GM12878 (cell line): ENCODE results near the gene VARS1. TPM values are rescaled to one million over a fixed set of nuclear protein-coding genes. Genes with fewer than 3 reads are reported as not detected.

Experiments
- ATAC-seq: fragments of 200-7000 bp; cut with Tn5 transposase; 3 replicates; pipeline ENCODE4 v1.9.1; 2020; ENCODE audit warnings: mild to moderate bottlenecking, moderate library complexity
- BruUV-seq: library from RNA; stranded (reverse); fragments of 400-500 nt; replicated peaks from 2 replicates; lab custom pipeline; 2021; lab: Mats Ljungman, UMichigan
- CTCF ChIA-PET: fragments of 300-600 bp; sonication (Branson Sonifier 250); formaldehyde crosslinking; extraction: SDS; loops from one replicate; lab custom pipeline; 2021; ENCODE audit warnings: inconsistent platforms; lab: Yijun Ruan, JAX
- POLR2A ChIA-PET: fragments of 350-600 bp; formaldehyde crosslinking; extraction: SDS; loops from one replicate; lab custom pipeline; 2021; ENCODE audit warnings: inconsistent platforms; lab: Charles Lee
- RAD21 ChIA-PET: fragments of 300-600 bp; sonication (Branson Sonifier 250); formaldehyde crosslinking; loops from one replicate; lab custom pipeline; 2023; ENCODE audit warnings: antibody characterized with exemption; ENCODE audit not compliant: unreplicated experiment; lab: Charles Lee
- SMC1A ChIA-PET: fragments of 300-600 bp; sonication (Branson Sonifier 250); formaldehyde crosslinking; loops from one replicate; lab custom pipeline; 2023; ENCODE audit not compliant: unreplicated experiment, uncharacterized antibody; lab: Charles Lee
- DNase-seq: peaks from one replicate; pipeline ENCODE4 v3.0.0-alpha.2; 2011; ENCODE audit warnings: low read depth, low spot score
- FAIRE-seq: peaks from 3 replicates; lab custom pipeline; 2011; peaks lifted over from hg19 to GRCh38; lab: Jason Lieb, UNC
- H2AFZ ChIP-seq: 2 replicates; pipeline ENCODE4 v1.6.0; 2011; ENCODE audit warnings: low read depth, low read length, control low read depth; ENCODE audit not compliant: control insufficient read depth
- H3K27ac ChIP-seq: 2 replicates; pipeline ENCODE4 v1.5.1; 2011; ENCODE audit warnings: control low read depth; ENCODE audit not compliant: control insufficient read depth, insufficient read depth
- H3K27me3 ChIP-seq, 2 experiments: replicated peaks in 1 of 2; 2 replicates each; pipeline versions ENCODE4 v1.6.0 to v1.6.1; 2011; ENCODE audit warnings: low read length in 1 of 2; ENCODE audit not compliant: control insufficient read depth in 2 of 2, insufficient read depth in 2 of 2
- H3K36me3 ChIP-seq, 2 experiments: 2 replicates each; pipeline ENCODE4 v1.5.1; 2011; ENCODE audit warnings: low read length in 1 of 2; ENCODE audit not compliant: control insufficient read depth in 2 of 2, insufficient read depth in 2 of 2
- H3K4me1 ChIP-seq: 2 replicates; pipeline ENCODE4 v1.6.1; 2011; ENCODE audit warnings: mild to moderate bottlenecking, low read length, moderate library complexity, mixed read lengths; ENCODE audit not compliant: control insufficient read depth, insufficient read depth
- H3K4me2 ChIP-seq: 2 replicates; pipeline ENCODE4 v1.6.0; 2011; ENCODE audit warnings: control low read depth; ENCODE audit not compliant: control insufficient read depth, insufficient read depth
- H3K4me3 ChIP-seq: fragments of 200-600 bp; sonication (generic); 2 replicates; pipeline ENCODE4 v1.5.1; 2016
- H3K79me2 ChIP-seq: 2 replicates; pipeline ENCODE4 v1.6.0; 2011; ENCODE audit warnings: low read length; ENCODE audit not compliant: control insufficient read depth, insufficient read depth
- H3K9ac ChIP-seq: 2 replicates; pipeline ENCODE4 v1.8.0; 2011; ENCODE audit warnings: low read length, control low read depth, mixed read lengths; ENCODE audit not compliant: control insufficient read depth, insufficient read depth
- H3K9me3 ChIP-seq: replicated peaks from 3 replicates; pipeline ENCODE4 v1.5.1; 2011; ENCODE audit warnings: mild to moderate bottlenecking, low read length; ENCODE audit not compliant: control insufficient read depth, insufficient read depth
- H4K20me1 ChIP-seq: 2 replicates; pipeline ENCODE4 v1.6.0; 2011; ENCODE audit not compliant: control insufficient read depth, insufficient read depth
- FOXK2 ChIP-seq: fragments of 450-650 bp; IDR thresholded peaks from 2 replicates; pipeline ENCODE4 v1.6.1; 2017; ENCODE audit warnings: mild to moderate bottlenecking, moderate library complexity
- MEF2A ChIP-seq: IDR thresholded peaks from 2 replicates; pipeline ENCODE4 v1.6.1; 2011; ENCODE audit warnings: low read depth, mild to moderate bottlenecking, low read length, moderate library complexity; ENCODE audit not compliant: insufficient read depth
- MLLT1 ChIP-seq: fragments of 450-650 bp; IDR thresholded peaks from 2 replicates; pipeline ENCODE4 v1.6.1; 2016; ENCODE audit warnings: mild to moderate bottlenecking
- MYB ChIP-seq: fragments of 150-350 bp; IDR thresholded peaks from 2 replicates; pipeline ENCODE4 v1.6.1; 2014; ENCODE audit warnings: mild to moderate bottlenecking, low read depth, low read length, borderline replicate concordance
- NBN ChIP-seq: fragments of 450-650 bp; IDR thresholded peaks from 2 replicates; pipeline ENCODE4 v1.6.1; 2016
- POLR2AphosphoS5 ChIP-seq: IDR thresholded peaks from 2 replicates; pipeline ENCODE4 v1.6.1; 2011; ENCODE audit warnings: mild to moderate bottlenecking, low read length, inconsistent platforms
- POU2F2 ChIP-seq: IDR thresholded peaks from 3 replicates; pipeline ENCODE4 v1.6.1; 2011; ENCODE audit warnings: low read depth, mild to moderate bottlenecking, low read length, borderline replicate concordance
- SMAD5 ChIP-seq: IDR thresholded peaks from 2 replicates; pipeline ENCODE4 v1.6.1; 2016; ENCODE audit warnings: antibody characterized with exemption, low read depth
- TAF1 ChIP-seq: IDR thresholded peaks from 2 replicates; pipeline ENCODE4 v1.6.1; 2011; ENCODE audit warnings: mild to moderate bottlenecking, low read depth, low read length, borderline replicate concordance
- WGBS: methylation state at CpG from one replicate; pipeline ENCODE4 v1.1.6; 2016; ENCODE audit warnings: low lambda C conversion rate; ENCODE audit not compliant: insufficient replicate concordance, insufficient coverage; ENCODE audit errors: missing lambda C conversion rate; 5-methylcytosine and 5-hydroxymethylcytosine counted together
- in situ Hi-C: fragments of 300-500 bp; cut with MboI; formaldehyde crosslinking; loops from 9 replicates; pipeline ENCODE4 v1.14.3; 2018; ENCODE audit warnings: mixed read lengths
- intact Hi-C: fragments of 100-400 bp; cut with micrococcal nuclease; formaldehyde crosslinking; loops from one replicate; pipeline ENCODE4 v1.14.2; 2022; ENCODE audit not compliant: unreplicated experiment
- polyA plus RNA-seq, 11 experiments: library from polyadenylated mRNA; depleted of rRNA in 4 of 11; unstranded in 6 of 11; stranded (reverse) in 5 of 11; fragments of >200 nt; fragmentation: Nextera tagmentation in 4 of 11; fragmentation: Illumina TruSeq in 1 of 11; extraction: Ambion mirVana in 4 of 11; extraction: Trizol in 1 of 11; gene quantifications; 1 replicate in 1 of 11; 2 replicates in 10 of 11; pipeline versions ENCODE4 v1.2.1 to v1.2.3, GENCODE V29; 2011 to 2016; ENCODE audit warnings: inconsistent platforms in 2 of 11, missing spikeins in 2 of 11, low read depth in 1 of 11
- total RNA-seq, 4 experiments: library from RNA; depleted of rRNA in 3 of 4; stranded (reverse); fragments of >200 nt in 3 of 4; fragmentation: Illumina TruSeq in 1 of 4; extraction: Trizol in 1 of 4; gene quantifications; 2 replicates each; pipeline versions ENCODE4 v1.2.1 to v1.2.3, GENCODE V29; 2013 to 2021
- TF ChIP-seq, protein P1 (sequence below): fragments of 450-650 bp; IDR thresholded peaks from 2 replicates; pipeline ENCODE4 v1.6.1; 2017; ENCODE audit warnings: low read depth, mild to moderate bottlenecking, moderate library complexity
- TF ChIP-seq, protein P2 (sequence below): fragments of 450-650 bp; IDR thresholded peaks from 2 replicates; pipeline ENCODE4 v1.6.1; 2017; ENCODE audit warnings: mild to moderate bottlenecking, low read depth, inconsistent platforms; ENCODE audit not compliant: poor library complexity, severe bottlenecking
- TF ChIP-seq, protein P3 (sequence below): fragments of 450-650 bp; IDR thresholded peaks from 2 replicates; pipeline ENCODE4 v1.6.1; 2018; ENCODE audit warnings: borderline replicate concordance, mild to moderate bottlenecking; ENCODE audit not compliant: partially characterized antibody

The VARS1 gene
- total and polyA plus RNA-seq, 10 of the 15 experiments (the other 5 are each of a cell fraction or from before 2014, with no cell fraction given): 1.2 to 243 (median 80.7) TPM

DNA sequence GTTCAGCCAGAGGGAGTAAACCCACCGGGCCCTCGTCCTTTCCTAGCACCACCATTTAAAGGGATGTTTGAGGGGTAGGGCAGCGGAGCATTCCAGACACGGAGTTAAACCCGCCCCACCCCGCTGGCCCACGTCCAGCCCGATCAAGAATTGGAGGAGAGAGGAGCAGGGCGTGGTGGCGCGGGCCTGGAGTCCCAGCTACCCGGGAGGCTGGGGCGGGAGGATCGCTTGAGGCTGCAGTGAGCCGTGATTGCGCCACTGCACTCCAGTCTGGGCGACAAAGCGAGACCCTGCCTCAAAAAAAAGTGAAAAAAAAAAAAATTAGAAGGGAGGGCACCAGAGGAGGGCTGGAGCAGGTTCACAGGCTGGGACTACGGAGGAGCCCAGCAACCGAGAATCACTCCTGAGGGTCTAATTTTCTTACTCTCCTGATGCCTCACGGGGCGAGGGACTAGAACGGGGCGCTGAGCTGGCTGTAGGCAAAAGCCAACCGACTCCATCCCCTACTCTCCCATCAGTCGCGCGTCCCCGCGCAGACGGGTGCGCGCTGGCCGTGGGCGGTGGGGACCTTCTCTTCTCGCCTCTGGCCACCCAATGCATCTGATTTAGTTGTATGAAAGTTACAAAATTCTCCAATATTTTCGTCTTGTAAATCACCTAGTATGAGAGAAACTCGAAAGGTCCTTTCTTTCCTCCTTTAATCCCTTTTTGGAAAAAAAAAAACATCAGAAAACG is 25.9 kb upstream of the VARS1 start:
- DNase-seq (no peak), ATAC-seq (peak; percentile 71), FAIRE-seq (no peak)
- POLR2A ChIA-PET: interaction anchor here (0.5 to 11.3 kb wide), 16 partner anchors 8 to 1212 kb away, joined by 3 to 158 read pairs (median 4); partner anchors contain the start of genes ABHD16A, CLIC1, GPANK1 and HSPA1A
- Histone ChIP-seq H3K4me1 (peaks cover 14% of the 10 kb centered on the region), H3K9me3 (no peaks in the 10 kb centered on the region), H3K79me2 (peaks cover 2% of the 10 kb centered on the region; the same call in 1 of the 2 replicates), H2AFZ (peak overlapping the region; percentile 88), H3K27ac (peak overlapping the region; percentile 50), H3K36me3 (no peaks in the 10 kb centered on the region), H3K4me2 (peak overlapping the region; percentile 98), H4K20me1 (no peaks in the 10 kb centered on the region), H3K27me3 (no peaks in the 10 kb centered on the region), H3K9ac (peak overlapping the region; percentile 86), H3K4me3 (peak overlapping the region; percentile 69)
- SMC1A ChIA-PET: interaction anchor here (1.9 kb wide), 1 partner anchor 15 kb away, joined by 13 read pairs; the partner anchor contains the start of gene LSM2
- intact Hi-C loops: loop anchor here (10.0 kb wide), 1 partner anchor 47 kb away; the partner anchor contains the start of gene VWA7
- CTCF ChIA-PET: interaction anchor here (1.0 to 1.6 kb wide), 5 partner anchors 9 to 55 kb away, joined by 3 to 8 read pairs (median 3); partner anchors contain the start of genes NEU1 and VARS1
- RAD21 ChIA-PET: interaction anchor here (1.0 to 1.9 kb wide), 8 partner anchors 10 to 91 kb away, joined by 3 to 10 read pairs (median 6); partner anchors contain the start of gene NEU1
- BruUV-seq: TSS peak; percentile 87
- WGBS: 7% methylated on average over 37 of the region's 39 CpGs
- in situ Hi-C loops: no loop called here
- TF ChIP-seq, protein P1, sequence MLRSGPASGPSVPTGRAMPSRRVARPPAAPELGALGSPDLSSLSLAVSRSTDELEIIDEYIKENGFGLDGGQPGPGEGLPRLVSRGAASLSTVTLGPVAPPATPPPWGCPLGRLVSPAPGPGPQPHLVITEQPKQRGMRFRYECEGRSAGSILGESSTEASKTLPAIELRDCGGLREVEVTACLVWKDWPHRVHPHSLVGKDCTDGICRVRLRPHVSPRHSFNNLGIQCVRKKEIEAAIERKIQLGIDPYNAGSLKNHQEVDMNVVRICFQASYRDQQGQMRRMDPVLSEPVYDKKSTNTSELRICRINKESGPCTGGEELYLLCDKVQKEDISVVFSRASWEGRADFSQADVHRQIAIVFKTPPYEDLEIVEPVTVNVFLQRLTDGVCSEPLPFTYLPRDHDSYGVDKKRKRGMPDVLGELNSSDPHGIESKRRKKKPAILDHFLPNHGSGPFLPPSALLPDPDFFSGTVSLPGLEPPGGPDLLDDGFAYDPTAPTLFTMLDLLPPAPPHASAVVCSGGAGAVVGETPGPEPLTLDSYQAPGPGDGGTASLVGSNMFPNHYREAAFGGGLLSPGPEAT: 0 out of 2 replicates have a peak, but pooled peaks have one; percentile 8
- TF ChIP-seq MLLT1 (peak; percentile 84), MYB (peak; percentile 82), SMAD5 (peak; percentile 51; the same call in 1 of the 2 replicates), NBN (peak; percentile 47; the same call in 1 of the 2 replicates), POLR2AphosphoS5 (peak; percentile 83), TAF1 (peak; percentile 64), MEF2A (0 out of 2 replicates have a peak, but pooled peaks have one; percentile 18), POU2F2 (0 out of 3 replicates have a peak, but pooled peaks have one; percentile 23), FOXK2 (no peak)
- TF ChIP-seq, protein P2, sequence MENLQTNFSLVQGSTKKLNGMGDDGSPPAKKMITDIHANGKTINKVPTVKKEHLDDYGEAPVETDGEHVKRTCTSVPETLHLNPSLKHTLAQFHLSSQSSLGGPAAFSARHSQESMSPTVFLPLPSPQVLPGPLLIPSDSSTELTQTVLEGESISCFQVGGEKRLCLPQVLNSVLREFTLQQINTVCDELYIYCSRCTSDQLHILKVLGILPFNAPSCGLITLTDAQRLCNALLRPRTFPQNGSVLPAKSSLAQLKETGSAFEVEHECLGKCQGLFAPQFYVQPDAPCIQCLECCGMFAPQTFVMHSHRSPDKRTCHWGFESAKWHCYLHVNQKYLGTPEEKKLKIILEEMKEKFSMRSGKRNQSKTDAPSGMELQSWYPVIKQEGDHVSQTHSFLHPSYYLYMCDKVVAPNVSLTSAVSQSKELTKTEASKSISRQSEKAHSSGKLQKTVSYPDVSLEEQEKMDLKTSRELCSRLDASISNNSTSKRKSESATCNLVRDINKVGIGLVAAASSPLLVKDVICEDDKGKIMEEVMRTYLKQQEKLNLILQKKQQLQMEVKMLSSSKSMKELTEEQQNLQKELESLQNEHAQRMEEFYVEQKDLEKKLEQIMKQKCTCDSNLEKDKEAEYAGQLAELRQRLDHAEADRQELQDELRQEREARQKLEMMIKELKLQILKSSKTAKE: peak; percentile 3
- TF ChIP-seq, protein P3, sequence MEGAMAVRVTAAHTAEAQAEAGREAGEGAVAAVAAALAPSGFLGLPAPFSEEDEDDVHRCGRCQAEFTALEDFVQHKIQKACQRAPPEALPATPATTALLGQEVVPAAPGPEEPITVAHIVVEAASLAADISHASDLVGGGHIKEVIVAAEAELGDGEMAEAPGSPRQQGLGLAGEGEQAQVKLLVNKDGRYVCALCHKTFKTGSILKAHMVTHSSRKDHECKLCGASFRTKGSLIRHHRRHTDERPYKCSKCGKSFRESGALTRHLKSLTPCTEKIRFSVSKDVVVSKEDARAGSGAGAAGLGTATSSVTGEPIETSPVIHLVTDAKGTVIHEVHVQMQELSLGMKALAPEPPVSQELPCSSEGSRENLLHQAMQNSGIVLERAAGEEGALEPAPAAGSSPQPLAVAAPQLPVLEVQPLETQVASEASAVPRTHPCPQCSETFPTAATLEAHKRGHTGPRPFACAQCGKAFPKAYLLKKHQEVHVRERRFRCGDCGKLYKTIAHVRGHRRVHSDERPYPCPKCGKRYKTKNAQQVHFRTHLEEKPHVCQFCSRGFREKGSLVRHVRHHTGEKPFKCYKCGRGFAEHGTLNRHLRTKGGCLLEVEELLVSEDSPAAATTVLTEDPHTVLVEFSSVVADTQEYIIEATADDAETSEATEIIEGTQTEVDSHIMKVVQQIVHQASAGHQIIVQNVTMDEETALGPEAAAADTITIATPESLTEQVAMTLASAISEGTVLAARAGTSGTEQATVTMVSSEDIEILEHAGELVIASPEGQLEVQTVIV: no peak
